HG03457 (cell line): ENCODE results near the gene SNED1.

Source experiments
- ATAC-seq: cut with Tn5 transposase; IDR thresholded peaks from one replicate; pipeline ENCODE4 v1.9.1; 2021; ENCODE audit warnings: moderate number of reproducible peaks; ENCODE audit not compliant: unreplicated experiment

Gene SNED1

DNA sequence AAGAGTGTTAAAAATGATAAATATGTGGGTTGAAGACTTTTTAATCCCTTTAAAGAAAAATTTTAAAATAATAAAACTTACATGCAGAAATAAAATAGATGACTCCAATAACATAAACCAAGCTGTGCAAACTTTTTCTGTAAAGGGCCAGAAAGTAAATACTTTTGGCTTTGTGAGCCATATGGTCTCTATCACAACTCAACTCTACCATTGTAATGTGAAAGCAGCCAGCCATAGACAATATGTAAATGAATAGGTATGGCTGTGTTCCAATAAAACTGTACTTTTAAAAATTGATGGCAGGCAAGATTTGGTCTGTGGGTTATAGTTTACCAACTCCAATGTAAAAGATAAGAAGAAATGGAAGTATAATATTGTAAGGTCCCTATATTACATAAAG lies 45.2 kb downstream of the SNED1 start:
- ATAC-seq = no peak

GRCh38 chr2:241047253-241048010 lies 49.0 kb downstream of the SNED1 start:
- ATAC-seq = no peak

DNA sequence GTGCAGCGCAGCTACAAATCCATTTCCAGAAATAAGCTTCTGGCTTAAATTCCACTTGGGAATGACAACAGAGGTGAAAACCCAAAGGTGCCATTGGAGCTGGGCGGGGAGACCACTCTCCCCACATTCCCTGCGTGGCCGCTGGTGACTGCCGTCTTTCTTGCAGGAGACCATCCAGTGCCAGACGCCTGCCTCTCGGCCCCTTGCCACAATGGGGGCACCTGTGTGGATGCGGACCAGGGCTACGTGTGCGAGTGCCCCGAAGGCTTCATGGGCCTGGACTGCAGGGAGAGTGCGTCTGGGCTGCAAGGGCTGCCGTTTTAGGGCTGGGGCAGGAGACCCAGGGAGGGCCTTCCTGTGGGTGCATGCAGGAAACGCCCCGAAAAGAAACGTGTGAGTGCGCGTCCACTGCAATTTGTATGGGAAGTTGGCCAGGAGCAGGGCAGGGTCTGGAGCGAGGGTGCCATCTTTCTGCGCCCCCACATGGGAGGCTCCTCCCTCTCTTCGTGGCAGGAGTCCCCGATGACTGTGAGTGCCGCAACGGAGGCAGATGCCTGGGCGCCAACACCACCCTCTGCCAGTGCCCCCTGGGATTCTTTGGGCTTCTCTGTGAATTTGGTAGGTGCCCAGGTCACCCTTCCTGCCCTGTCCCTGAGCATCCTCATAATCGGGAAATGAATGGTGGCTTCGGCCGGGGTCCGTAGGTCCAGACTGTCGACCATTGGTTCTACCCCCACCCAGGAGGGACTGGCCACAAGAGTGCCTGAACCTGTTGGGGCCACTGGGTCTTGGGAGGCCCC lies 49.9 kb downstream of the SNED1 start:
- no peak for ATAC-seq

DNA sequence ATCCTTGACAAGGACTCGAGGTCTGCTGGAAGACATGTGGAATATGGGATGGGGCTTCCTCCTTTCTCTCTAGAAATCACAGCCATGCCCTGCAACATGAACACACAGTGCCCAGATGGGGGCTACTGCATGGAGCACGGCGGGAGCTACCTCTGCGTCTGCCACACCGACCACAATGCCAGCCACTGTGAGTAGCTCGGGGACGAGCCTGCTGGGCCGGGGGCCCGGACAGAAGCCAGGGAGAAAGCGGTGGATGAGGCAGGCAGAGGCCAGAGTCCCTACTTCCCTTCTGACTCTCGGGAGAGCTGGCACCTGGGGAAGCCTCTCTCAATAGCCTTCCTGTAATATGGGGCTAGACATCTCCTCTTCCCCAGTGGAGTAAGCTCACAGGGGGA lies 50.5 kb downstream of the SNED1 start:
- no peak for ATAC-seq

- ATAC-seq = no peak
These were observed 51.6 kb downstream of the SNED1 start for GRCh38 chr2:241049739-241050623.

DNA sequence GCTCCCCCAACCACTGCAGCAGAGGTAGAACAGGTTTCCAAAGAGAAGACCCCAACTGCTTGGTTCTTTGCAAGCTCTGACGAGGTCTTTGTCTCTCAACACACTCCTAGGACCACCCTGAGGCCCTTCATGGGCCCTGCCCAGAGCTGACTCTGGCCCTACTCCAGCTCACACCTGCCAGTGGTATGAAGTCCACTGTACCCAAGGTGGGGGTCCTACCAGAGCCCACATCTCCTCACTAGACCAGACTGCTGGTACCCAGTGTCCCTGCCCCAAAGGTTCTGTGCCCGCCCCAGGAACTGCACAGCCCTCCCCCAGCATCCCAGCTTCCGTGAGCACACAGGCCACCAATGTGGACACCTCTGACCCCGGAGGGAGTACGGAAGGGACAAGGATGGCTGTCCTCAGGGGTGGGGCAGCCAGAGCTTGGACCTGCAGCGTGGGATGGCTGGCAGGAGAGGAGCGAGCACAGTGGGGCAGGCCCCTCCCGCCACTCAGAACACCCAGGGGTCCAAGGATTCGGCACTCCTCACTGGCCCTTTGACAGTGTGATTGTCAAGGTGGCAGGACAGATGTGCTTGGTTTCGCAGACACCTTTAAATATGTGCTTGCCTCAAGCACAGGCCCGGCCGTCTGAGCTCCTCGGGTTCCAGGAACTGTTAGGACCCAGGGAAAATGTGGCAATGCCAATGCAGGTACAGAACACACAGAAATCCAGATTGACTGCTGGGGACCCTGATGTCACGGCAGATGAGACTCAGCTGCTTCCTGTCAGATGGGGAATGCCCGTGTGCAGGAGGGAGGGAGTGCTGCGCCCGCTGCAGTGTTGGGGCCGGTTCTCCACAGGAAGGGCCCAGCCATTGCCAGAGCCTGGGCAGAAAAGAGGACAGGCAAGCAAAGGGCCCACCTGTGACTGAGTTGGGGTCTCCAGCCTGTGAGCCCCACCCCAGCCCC lies 52.5 kb downstream of the SNED1 start:
- no peak for ATAC-seq

GRCh38 chr2:241051578-241052487 lies 53.4 kb downstream of the SNED1 start:
- ATAC-seq = no peak

GRCh38 chr2:241052677-241053360 lies 54.4 kb downstream of the SNED1 start:
- no peak for ATAC-seq

DNA sequence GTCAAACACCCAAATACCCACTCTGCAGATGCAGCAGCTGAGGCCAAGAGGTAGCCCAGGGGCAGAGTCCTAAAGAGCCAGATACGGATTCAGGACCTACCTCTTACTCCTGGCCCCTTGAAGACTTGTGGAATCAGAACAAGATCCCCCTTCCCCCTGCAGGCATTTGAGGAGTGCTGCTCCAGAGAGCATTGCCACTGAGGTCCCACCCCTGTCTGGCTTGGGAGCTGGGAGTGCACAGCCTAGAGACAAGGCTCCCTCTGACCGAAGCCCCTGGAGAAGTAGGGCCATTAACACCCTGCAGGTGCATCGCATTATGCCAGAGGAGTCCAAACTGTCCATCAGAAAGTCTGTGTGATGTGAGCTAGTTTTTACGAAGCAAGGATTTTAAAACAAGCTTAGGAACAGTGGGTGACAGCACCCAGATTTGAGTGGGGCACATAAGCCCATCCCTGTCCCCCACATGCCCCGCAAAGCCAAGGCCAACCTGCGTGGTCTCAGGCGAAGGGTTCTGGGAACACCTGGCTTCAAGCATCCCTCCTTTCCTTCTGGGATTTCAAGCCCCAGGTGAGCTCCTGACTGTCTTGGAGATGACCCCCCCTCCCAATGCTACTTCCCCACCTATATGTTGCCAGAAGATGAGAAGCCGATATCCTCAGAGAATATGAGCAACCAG lies 55.3 kb downstream of the SNED1 start:
- ATAC-seq = no peak

- ATAC-seq = no peak
These were observed 62.9 kb downstream of the SNED1 start for GRCh38 chr2:241061275-241061674.

GRCh38 chr2:241062389-241063092 lies 64.1 kb downstream of the SNED1 start:
- no peak for ATAC-seq

DNA sequence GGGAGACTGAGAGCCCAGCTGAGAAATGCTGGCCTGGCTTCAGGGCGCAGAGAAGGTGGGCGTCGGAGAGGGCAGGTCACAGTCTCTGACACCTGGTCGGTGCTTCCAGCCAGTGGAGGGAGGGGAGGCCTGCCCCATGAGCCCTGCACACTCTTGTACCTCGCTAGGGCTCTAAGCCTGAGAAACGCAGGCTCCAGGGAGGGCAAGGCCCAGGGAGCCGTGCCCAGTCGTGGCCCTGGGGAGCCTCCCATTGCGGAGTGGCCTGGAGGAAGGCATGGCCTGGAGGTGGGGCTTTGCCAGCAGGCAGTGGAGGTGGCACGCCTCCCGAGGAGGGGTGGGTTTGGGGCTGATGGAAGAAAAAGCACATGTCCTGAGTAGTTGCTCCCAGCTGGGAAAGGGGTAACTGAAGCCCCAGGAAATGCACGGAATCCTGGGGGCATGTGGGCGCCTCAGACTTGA lies 64.7 kb downstream of the SNED1 start:
- ATAC-seq = no peak

GRCh38 chr2:241063587-241063986 lies 65.2 kb downstream of the SNED1 start:
- ATAC-seq = no peak

- no peak for ATAC-seq
These were observed 65.8 kb downstream of the SNED1 start for GRCh38 chr2:241064008-241064801.

- ATAC-seq = no peak
These were observed 66.5 kb downstream of the SNED1 start for GRCh38 chr2:241064802-241065354.

DNA sequence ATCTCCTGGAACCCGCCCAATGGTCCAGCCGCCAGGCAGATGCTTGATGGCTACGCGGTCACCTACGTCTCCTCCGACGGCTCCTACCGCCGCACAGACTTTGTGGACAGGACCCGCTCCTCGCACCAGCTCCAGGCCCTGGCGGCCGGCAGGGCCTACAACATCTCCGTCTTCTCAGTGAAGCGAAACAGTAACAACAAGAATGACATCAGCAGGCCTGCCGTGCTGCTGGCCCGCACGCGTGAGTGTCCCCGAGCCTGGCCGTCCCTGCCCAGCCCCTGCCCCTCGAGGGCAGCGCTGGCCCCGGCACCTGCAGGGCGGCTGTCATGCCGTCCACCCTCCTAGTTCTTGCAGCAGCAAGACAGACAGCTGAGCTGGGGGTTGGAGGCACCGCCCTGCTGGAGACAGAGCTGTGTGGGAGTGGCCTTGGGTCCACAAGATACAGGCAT lies 67.0 kb downstream of the SNED1 start:
- no peak for ATAC-seq
